Prostate gland (tissue), 2 donors: ENCODE measurements around the gene TGM1. TPM values are rescaled to one million over a fixed set of nuclear protein-coding genes. Genes with fewer than 3 reads are reported as not detected.

Source experiments
- DNase-seq: peaks from one replicate; pipeline ENCODE4 v3.0.0-alpha.2; 2019; ENCODE audit warnings: low spot score
- H3K27ac ChIP-seq, 2 donors: fragments of 200-600 bp; sonication (generic); 2 replicates each; pipeline ENCODE4 v1.5.1; 2017 to 2019
- H3K27me3 ChIP-seq: fragments of 200-600 bp; sonication (generic); replicated peaks from 2 replicates; pipeline ENCODE4 v1.5.1; 2019; ENCODE audit not compliant: insufficient read depth
- H3K36me3 ChIP-seq, 2 donors: fragments of 200-600 bp; sonication (generic); 1 replicate in 1 of 2; 2 replicates in 1 of 2; pipeline versions ENCODE4 v1.5.1 to v1.8.1; 2017 to 2019
- H3K4me1 ChIP-seq: fragments of 200-600 bp; sonication (generic); replicated peaks from 2 replicates; pipeline ENCODE4 v1.5.1; 2019
- H3K4me3 ChIP-seq, 2 donors: fragments of 200-600 bp; sonication (generic); 2 replicates each; pipeline ENCODE4 v1.5.1; 2017 to 2019
- H3K9me3 ChIP-seq: fragments of 200-600 bp; sonication (generic); 2 replicates; pipeline ENCODE4 v1.5.1; 2017
- POLR2A ChIP-seq: fragments of 450-650 bp; IDR thresholded peaks from one replicate; pipeline ENCODE4 v1.6.1; 2016; ENCODE audit warnings: antibody characterized with exemption, mild to moderate bottlenecking
- POLR2AphosphoS5 ChIP-seq: sonication (generic); formaldehyde crosslinking; IDR thresholded peaks from one replicate; pipeline ENCODE4 v1.6.1; 2017; ENCODE audit warnings: antibody characterized with exemption
- WGBS: methylation state at CpG from one replicate; pipeline ENCODE4 v1.1.5; 2018; 5-methylcytosine and 5-hydroxymethylcytosine counted together
- intact Hi-C: fragments of 100-400 bp; cut with DNase I; formaldehyde crosslinking; loops from one replicate; pipeline ENCODE4 v1.14.2; 2022
- total RNA-seq, 2 donors: library from RNA; depleted of rRNA; stranded (reverse); fragments of >200 nt; gene quantifications; one replicate each; pipeline ENCODE4 v1.1.0, GENCODE V29; 2016
- TF ChIP-seq, protein P1 (sequence below), 4 experiments: fragments of 200-600 bp in 2 of 4; fragments of 450-650 bp in 2 of 4; sonication (generic) in 2 of 4; IDR thresholded peaks; 1 replicate in 3 of 4; 2 replicates in 1 of 4; pipeline ENCODE4 v1.5.1; 2016 to 2019; ENCODE audit warnings: antibody characterized with exemption in 4 of 4, mild to moderate bottlenecking in 2 of 4, moderate library complexity in 2 of 4

TGM1 gene
- total RNA-seq, 2 donors from 2014 or later: 6.6 to 11.4 TPM

DNA sequence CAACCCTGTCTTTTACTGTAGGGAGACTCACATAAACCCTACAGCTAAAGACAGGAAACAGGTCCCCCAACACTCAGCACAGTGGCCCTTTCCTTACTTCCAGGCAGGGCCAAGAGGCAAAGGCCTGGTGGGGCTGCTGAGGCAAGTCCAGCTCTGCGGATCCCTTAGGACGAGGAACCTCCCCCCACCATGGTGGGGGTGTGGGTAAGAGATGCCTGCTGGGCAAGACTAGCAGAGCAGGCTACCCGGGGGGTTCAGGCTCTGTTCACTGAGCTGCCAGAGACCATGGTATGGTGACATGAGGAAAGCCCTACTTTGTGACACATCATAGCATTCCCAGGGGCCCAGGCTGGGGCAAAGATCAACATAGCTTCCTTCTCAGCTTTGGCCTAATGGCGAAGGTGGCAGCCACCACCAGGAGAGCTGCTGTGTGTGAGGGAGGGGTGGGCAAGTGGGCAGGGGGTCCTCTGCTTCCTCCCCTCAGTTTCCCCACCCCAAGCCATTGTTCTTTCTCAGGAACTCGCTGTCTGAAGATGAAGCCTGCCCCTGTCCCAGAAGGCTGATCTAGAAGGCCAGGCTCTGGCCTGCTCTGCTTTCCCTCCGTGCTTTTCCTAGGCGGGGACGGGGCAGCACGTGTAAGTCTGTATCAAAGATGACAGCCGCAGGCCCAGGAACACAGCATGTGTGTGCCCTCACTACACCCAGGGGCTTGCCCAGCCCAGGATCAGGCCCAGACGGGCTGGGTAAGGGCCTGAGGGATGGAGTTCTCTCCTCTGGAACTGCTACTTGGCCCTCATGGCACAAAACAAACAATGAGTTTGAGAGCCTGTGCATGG is 10.5 kb downstream of the TGM1 start:
- no peaks in the 10 kb centered on the region for H3K36me3 ChIP-seq
- no peaks in the 10 kb centered on the region for H3K27me3 ChIP-seq
- intact Hi-C loops: no loop called here
- no peak for DNase-seq
- H3K9me3 ChIP-seq: no peaks in the 10 kb centered on the region
- no peak overlapping the region for H3K27ac ChIP-seq
- no peak overlapping the region for H3K4me3 ChIP-seq
- H3K4me1 ChIP-seq: no peaks in the 10 kb centered on the region
- TF ChIP-seq, protein P1, sequence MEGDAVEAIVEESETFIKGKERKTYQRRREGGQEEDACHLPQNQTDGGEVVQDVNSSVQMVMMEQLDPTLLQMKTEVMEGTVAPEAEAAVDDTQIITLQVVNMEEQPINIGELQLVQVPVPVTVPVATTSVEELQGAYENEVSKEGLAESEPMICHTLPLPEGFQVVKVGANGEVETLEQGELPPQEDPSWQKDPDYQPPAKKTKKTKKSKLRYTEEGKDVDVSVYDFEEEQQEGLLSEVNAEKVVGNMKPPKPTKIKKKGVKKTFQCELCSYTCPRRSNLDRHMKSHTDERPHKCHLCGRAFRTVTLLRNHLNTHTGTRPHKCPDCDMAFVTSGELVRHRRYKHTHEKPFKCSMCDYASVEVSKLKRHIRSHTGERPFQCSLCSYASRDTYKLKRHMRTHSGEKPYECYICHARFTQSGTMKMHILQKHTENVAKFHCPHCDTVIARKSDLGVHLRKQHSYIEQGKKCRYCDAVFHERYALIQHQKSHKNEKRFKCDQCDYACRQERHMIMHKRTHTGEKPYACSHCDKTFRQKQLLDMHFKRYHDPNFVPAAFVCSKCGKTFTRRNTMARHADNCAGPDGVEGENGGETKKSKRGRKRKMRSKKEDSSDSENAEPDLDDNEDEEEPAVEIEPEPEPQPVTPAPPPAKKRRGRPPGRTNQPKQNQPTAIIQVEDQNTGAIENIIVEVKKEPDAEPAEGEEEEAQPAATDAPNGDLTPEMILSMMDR (IDR thresholded peaks at IDR 0.05): no peak
- TF ChIP-seq POLR2A (no peak), POLR2AphosphoS5 (no peak)
- WGBS: 75% methylated on average over 11 of the region's 11 CpGs

- Histone ChIP-seq H3K36me3 (no peaks in the 10 kb centered on the region), H3K4me1 (no peaks in the 10 kb centered on the region), H3K4me3 (no peak overlapping the region), H3K27ac (no peak overlapping the region), H3K27me3 (no peaks in the 10 kb centered on the region), H3K9me3 (no peaks in the 10 kb centered on the region)
- intact Hi-C loops: no loop called here
- no peak for DNase-seq
- TF ChIP-seq POLR2A (no peak), POLR2AphosphoS5 (no peak)
- TF ChIP-seq, protein P1 (IDR thresholded peaks at IDR 0.05): no peak
- WGBS: 91% methylated on average over 1 of the region's 1 CpG
Observed at GRCh38 chr14:24251880-24252288, 11.1 kb downstream of the TGM1 start.

DNA sequence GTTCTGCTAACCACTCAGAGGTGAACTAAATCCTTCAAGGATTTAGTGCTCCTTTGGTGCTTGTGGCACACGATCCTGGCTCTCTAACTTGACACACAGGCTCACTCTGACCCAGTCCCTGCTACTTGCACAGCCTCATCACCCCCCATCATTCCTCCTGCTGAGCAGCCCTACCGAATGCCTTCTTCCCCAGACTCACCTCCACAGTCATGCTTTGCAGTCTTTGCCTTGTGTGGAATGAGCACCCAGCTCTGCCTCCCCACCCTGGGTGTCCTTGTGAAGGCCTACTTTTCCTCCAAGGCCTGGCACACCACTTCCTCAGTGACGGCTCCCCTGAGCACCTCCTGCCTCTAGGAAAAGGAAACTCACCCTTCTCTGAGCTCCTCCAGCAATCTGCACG is 12.6 kb downstream of the TGM1 start:
- 57% methylated on average over 4 of the region's 4 CpGs for WGBS
- no peak overlapping the region for H3K27ac ChIP-seq
- H3K36me3 ChIP-seq: no peaks in the 10 kb centered on the region
- H3K4me1 ChIP-seq: no peaks in the 10 kb centered on the region
- H3K4me3 ChIP-seq: no peak overlapping the region
- H3K9me3 ChIP-seq: no peaks in the 10 kb centered on the region
- TF ChIP-seq, protein P1 (IDR thresholded peaks at IDR 0.05): no peak
- no peak for TF ChIP-seq POLR2A
- no peak for TF ChIP-seq POLR2AphosphoS5
- no peaks in the 10 kb centered on the region for H3K27me3 ChIP-seq
- intact Hi-C loops: no loop called here
- DNase-seq: no peak

- intact Hi-C loops: no loop called here
- Histone ChIP-seq H3K27me3 (no peaks in the 10 kb centered on the region), H3K9me3 (no peaks in the 10 kb centered on the region), H3K27ac (no peak overlapping the region), H3K4me3 (no peak overlapping the region), H3K36me3 (no peaks in the 10 kb centered on the region), H3K4me1 (no peaks in the 10 kb centered on the region)
- no peak for DNase-seq
- no peak for TF ChIP-seq POLR2A
- no peak for TF ChIP-seq POLR2AphosphoS5
- TF ChIP-seq, protein P1 (IDR thresholded peaks at IDR 0.05): no peak
- 80% methylated on average over 13 of the region's 13 CpGs for WGBS
Observed at GRCh38 chr14:24249230-24250021, 13.6 kb downstream of the TGM1 start.
